Neural cell (in vitro differentiated cells): ENCODE results near the gene PTPN3. TPM values are rescaled to one million over a fixed set of nuclear protein-coding genes. Genes with fewer than 3 reads are reported as not detected.

Experiments
- H2AFZ ChIP-seq: fragments of 200-600, 300-800 bp; sonication (generic), shearing (Covaris generic); 2 replicates; pipeline ENCODE4 v1.6.0; 2014; ENCODE audit warnings: low read depth, mild to moderate bottlenecking, antibody characterized with exemption, low read length, moderate library complexity
- H3F3A ChIP-seq: fragments of 200-600 bp; shearing (Covaris generic); 2 replicates; pipeline ENCODE4 v1.6.1; 2016; ENCODE audit warnings: mild to moderate bottlenecking, moderate library complexity, mixed read lengths, antibody characterized with exemption, low read length; ENCODE audit not compliant: insufficient read depth, poor library complexity, severe bottlenecking
- H3K27ac ChIP-seq: fragments of 200-600, 300-800 bp; sonication (generic), shearing (Covaris generic); 2 replicates; pipeline ENCODE4 v1.5.1; 2014; ENCODE audit warnings: mild to moderate bottlenecking, low read length, moderate library complexity
- H3K27me3 ChIP-seq: fragments of 300-800, 200-600 bp; sonication (generic), shearing (Covaris generic); 2 replicates; pipeline ENCODE4 v1.6.0; 2014; ENCODE audit warnings: mild to moderate bottlenecking, low read depth, low read length, moderate library complexity; ENCODE audit not compliant: insufficient read depth
- H3K36me3 ChIP-seq: fragments of 300-800, 200-600 bp; sonication (generic), shearing (Covaris generic); 2 replicates; pipeline ENCODE4 v1.5.1; 2014; ENCODE audit warnings: mild to moderate bottlenecking, antibody characterized with exemption, low read length, moderate library complexity; ENCODE audit not compliant: insufficient read depth
- H3K4me2 ChIP-seq: fragments of 300-800, 200-600 bp; sonication (generic), shearing (Covaris generic); 2 replicates; pipeline ENCODE4 v1.6.0; 2014; ENCODE audit warnings: mild to moderate bottlenecking, low read length
- H3K4me3 ChIP-seq: fragments of 300-800, 200-600 bp; sonication (generic), shearing (Covaris generic); 2 replicates; pipeline ENCODE4 v1.5.1; 2014; ENCODE audit warnings: mild to moderate bottlenecking, low read length, moderate library complexity
- H3K79me2 ChIP-seq: fragments of 200-600 bp; shearing (Covaris generic); replicated peaks from 2 replicates; pipeline ENCODE4 v1.6.0; 2014; ENCODE audit warnings: mild to moderate bottlenecking, low read length, moderate library complexity; ENCODE audit not compliant: insufficient read depth
- H3K9ac ChIP-seq: fragments of 300-800, 200-600 bp; sonication (generic), shearing (Covaris generic); 2 replicates; pipeline ENCODE4 v1.6.1; 2016; ENCODE audit warnings: mild to moderate bottlenecking, low read length, mixed read lengths
- H3K9me2 ChIP-seq: fragments of 200-600 bp; shearing (Covaris generic); 2 replicates; pipeline ENCODE4 v1.6.1; 2016; ENCODE audit warnings: mild to moderate bottlenecking, low read length, mixed read lengths; ENCODE audit not compliant: insufficient read depth
- H3K9me3 ChIP-seq: fragments of 200-600, 300-800 bp; sonication (generic), shearing (Covaris generic); 2 replicates; pipeline ENCODE4 v1.6.1; 2016; ENCODE audit warnings: mild to moderate bottlenecking, mixed run types, low read length, moderate library complexity, mixed read lengths
- H4K20me1 ChIP-seq: fragments of 200-600 bp; shearing (Covaris generic); 2 replicates; pipeline ENCODE4 v1.6.1; 2016; ENCODE audit warnings: mild to moderate bottlenecking, mixed run types; ENCODE audit not compliant: insufficient read depth
- CTCF ChIP-seq: fragments of 450-650 bp; IDR thresholded peaks from 2 replicates; pipeline ENCODE4 v1.5.1; 2014; ENCODE audit warnings: antibody characterized with exemption, mild to moderate bottlenecking, moderate library complexity; ENCODE audit not compliant: poor library complexity, severe bottlenecking
- EP300 ChIP-seq: fragments of 450-650 bp; conservative IDR thresholded peaks from 2 replicates; pipeline ENCODE4 v1.6.1; 2014; ENCODE audit warnings: antibody characterized with exemption, mild to moderate bottlenecking, moderate library complexity; ENCODE audit not compliant: poor library complexity, severe bottlenecking
- EZH2 ChIP-seq: fragments of 200-600, 300-800 bp; shearing (Covaris generic), sonication (generic); IDR thresholded peaks from 2 replicates; pipeline ENCODE4 v1.6.1; 2014; ENCODE audit warnings: antibody characterized with exemption, low read length, borderline replicate concordance, mild to moderate bottlenecking; ENCODE audit not compliant: insufficient read depth, poor library complexity, severe bottlenecking
- MXI1 ChIP-seq: fragments of 450-650 bp; conservative IDR thresholded peaks from 2 replicates; pipeline ENCODE4 v1.6.1; 2014; ENCODE audit warnings: antibody characterized with exemption, mild to moderate bottlenecking; ENCODE audit not compliant: poor library complexity, severe bottlenecking
- POLR2AphosphoS5 ChIP-seq: IDR thresholded peaks from 2 replicates; pipeline ENCODE4 v1.6.1; 2012
- RAD21 ChIP-seq: fragments of 450-650 bp; conservative IDR thresholded peaks from 2 replicates; pipeline ENCODE4 v1.6.1; 2014; ENCODE audit warnings: antibody characterized with exemption, mild to moderate bottlenecking, moderate library complexity
- SMC3 ChIP-seq: fragments of 450-650 bp; conservative IDR thresholded peaks from 2 replicates; pipeline ENCODE4 v1.6.1; 2014; ENCODE audit warnings: antibody characterized with exemption, mild to moderate bottlenecking, moderate library complexity; ENCODE audit not compliant: poor library complexity
- TAF1 ChIP-seq: IDR thresholded peaks from 2 replicates; pipeline ENCODE4 v1.6.1; 2012; ENCODE audit warnings: low read depth
- polyA plus RNA-seq: library from polyadenylated mRNA; depleted of rRNA; stranded (reverse); fragments of >200 nt; gene quantifications from 2 replicates; pipeline ENCODE4 v1.2.3, GENCODE V29; 2014
- TF ChIP-seq, protein P1 (sequence below): IDR thresholded peaks from 2 replicates; pipeline ENCODE4 v1.6.1; 2012; ENCODE audit warnings: borderline replicate concordance

PTPN3 gene
- polyA plus RNA-seq, 1 donor from 2014 or later, result 3.8 TPM

- H3K27me3 ChIP-seq, result no peaks in the 10 kb centered on the region
- no peak overlapping the region for H3K4me3 ChIP-seq
- no peak overlapping the region for H3K9ac ChIP-seq
- H3K9me2 ChIP-seq, result no peaks in the 10 kb centered on the region
- H3K27ac ChIP-seq, result no peak overlapping the region
- no peaks in the 10 kb centered on the region for H3K79me2 ChIP-seq
- no peak overlapping the region for H3K4me2 ChIP-seq
- H3F3A ChIP-seq, result no peaks in the 10 kb centered on the region
- H3K36me3 ChIP-seq, result no peaks in the 10 kb centered on the region
- no peak for TF ChIP-seq TAF1
- TF ChIP-seq MXI1, result no peak
- H3K9me3 ChIP-seq, result no peaks in the 10 kb centered on the region
- H4K20me1 ChIP-seq, result no peaks in the 10 kb centered on the region
- no peak overlapping the region for H2AFZ ChIP-seq
Observed at GRCh38 chr9:109451311-109452025, 46.6 kb downstream of the PTPN3 start.

GRCh38 chr9:109450346-109450745 lies 47.8 kb downstream of the PTPN3 start:
- Histone ChIP-seq H3F3A (no peaks in the 10 kb centered on the region), H3K4me2 (no peak overlapping the region), H4K20me1 (no peaks in the 10 kb centered on the region), H3K27ac (no peak overlapping the region), H3K9ac (no peak overlapping the region), H3K4me3 (no peak overlapping the region), H3K9me3 (no peaks in the 10 kb centered on the region), H3K79me2 (no peaks in the 10 kb centered on the region), H3K9me2 (no peaks in the 10 kb centered on the region), H3K27me3 (no peaks in the 10 kb centered on the region), H3K36me3 (no peaks in the 10 kb centered on the region), H2AFZ (no peak overlapping the region)
- no peak for TF ChIP-seq CTCF

- Histone ChIP-seq H3K9me2 (no peaks in the 10 kb centered on the region), H3K4me3 (no peak overlapping the region), H3F3A (no peaks in the 10 kb centered on the region), H3K9ac (no peak overlapping the region), H3K27ac (no peak overlapping the region), H2AFZ (no peak overlapping the region), H3K79me2 (no peaks in the 10 kb centered on the region), H3K27me3 (no peaks in the 10 kb centered on the region), H4K20me1 (no peaks in the 10 kb centered on the region), H3K36me3 (no peaks in the 10 kb centered on the region), H3K9me3 (no peaks in the 10 kb centered on the region), H3K4me2 (no peak overlapping the region)
- TF ChIP-seq CTCF (no peak), POLR2AphosphoS5 (no peak), EP300 (no peak), MXI1 (no peak), RAD21 (no peak), SMC3 (no peak), TAF1 (no peak), EZH2 (no peak)
- TF ChIP-seq, protein P1, sequence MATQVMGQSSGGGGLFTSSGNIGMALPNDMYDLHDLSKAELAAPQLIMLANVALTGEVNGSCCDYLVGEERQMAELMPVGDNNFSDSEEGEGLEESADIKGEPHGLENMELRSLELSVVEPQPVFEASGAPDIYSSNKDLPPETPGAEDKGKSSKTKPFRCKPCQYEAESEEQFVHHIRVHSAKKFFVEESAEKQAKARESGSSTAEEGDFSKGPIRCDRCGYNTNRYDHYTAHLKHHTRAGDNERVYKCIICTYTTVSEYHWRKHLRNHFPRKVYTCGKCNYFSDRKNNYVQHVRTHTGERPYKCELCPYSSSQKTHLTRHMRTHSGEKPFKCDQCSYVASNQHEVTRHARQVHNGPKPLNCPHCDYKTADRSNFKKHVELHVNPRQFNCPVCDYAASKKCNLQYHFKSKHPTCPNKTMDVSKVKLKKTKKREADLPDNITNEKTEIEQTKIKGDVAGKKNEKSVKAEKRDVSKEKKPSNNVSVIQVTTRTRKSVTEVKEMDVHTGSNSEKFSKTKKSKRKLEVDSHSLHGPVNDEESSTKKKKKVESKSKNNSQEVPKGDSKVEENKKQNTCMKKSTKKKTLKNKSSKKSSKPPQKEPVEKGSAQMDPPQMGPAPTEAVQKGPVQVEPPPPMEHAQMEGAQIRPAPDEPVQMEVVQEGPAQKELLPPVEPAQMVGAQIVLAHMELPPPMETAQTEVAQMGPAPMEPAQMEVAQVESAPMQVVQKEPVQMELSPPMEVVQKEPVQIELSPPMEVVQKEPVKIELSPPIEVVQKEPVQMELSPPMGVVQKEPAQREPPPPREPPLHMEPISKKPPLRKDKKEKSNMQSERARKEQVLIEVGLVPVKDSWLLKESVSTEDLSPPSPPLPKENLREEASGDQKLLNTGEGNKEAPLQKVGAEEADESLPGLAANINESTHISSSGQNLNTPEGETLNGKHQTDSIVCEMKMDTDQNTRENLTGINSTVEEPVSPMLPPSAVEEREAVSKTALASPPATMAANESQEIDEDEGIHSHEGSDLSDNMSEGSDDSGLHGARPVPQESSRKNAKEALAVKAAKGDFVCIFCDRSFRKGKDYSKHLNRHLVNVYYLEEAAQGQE, result no peak
Observed at GRCh38 chr9:109449036-109449798, 48.9 kb downstream of the PTPN3 start.
